ENCODE results near the gene STARD5. TPM values are rescaled to one million over a fixed set of nuclear protein-coding genes. Genes with fewer than 3 reads are reported as not detected.

The STARD5 gene
- total and polyA plus RNA-seq, 2 experiments from 2014 or later: 3.8 to 10.1 TPM

DNA sequence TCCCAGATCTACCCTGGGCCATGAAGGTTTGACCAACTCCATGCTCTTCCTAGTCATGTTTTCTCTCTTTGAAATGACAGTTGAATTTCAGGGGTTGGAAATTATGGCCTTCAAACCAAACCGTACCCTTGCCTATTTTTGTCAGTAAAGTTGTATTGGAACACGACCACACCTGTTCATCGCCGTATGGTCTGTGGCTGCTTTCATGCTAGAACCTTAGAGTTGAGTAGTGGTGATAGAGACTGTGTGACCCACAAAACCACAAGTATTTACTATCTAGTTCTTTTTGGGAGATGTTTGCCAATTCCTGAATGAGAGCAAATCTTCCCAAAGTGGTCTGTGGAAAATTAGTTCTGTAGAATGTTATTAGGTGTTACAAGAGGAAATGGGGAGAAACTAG, 24.0 kb upstream of the STARD5 start:
- Histone ChIP-seq H3F3A (replicated peaks; ENCODE audit: low read depth) (no peaks in the 10 kb centered on the region), H3K4me2 (no peak overlapping the region), H3K27ac (ENCODE audit: low read depth) (no peak overlapping the region), H3K4me1 (ENCODE audit: insufficient read depth) (no peaks in the 10 kb centered on the region), H3K79me2 (replicated peaks; ENCODE audit: insufficient read depth) (no peaks in the 10 kb centered on the region), H3K9me2 (ENCODE audit: insufficient read depth) (peaks cover 5% of the 10 kb centered on the region; the same call in 1 of the 2 replicates), H3K36me3 (ENCODE audit: insufficient read depth) (no peaks in the 10 kb centered on the region), H2AFZ (no peak overlapping the region), H3K27me3 (ENCODE audit: insufficient read depth) (no peaks in the 10 kb centered on the region), H3K4me3 (no peak overlapping the region), H4K20me1 (replicated peaks; ENCODE audit: insufficient read depth) (no peaks in the 10 kb centered on the region)
- no peaks in the 10 kb centered on the region for H3K36me3 Mint-ChIP-seq (ENCODE audit: low read depth)
- ATAC-seq (no peak), DNase-seq (ENCODE audit: low spot score) (no peak)
- peaks cover 2% of the 10 kb centered on the region; the same call in 2 of the 3 replicates for H3K4me1 Mint-ChIP-seq
- H3K27me3 Mint-ChIP-seq (ENCODE audit: insufficient read depth, low read depth, poor library complexity): no peaks in the 10 kb centered on the region
- no peak overlapping the region for H3K27ac Mint-ChIP-seq
- H3K4me3 Mint-ChIP-seq: no peak overlapping the region
- TF ChIP-seq POLR2AphosphoS5 (IDR thresholded peaks at IDR 0.05; ENCODE audit: low read depth) (no peak), STAT1 (IDR thresholded peaks at IDR 0.05; ENCODE audit: unreplicated experiment) (no peak)
- TF ChIP-seq, protein P1, sequence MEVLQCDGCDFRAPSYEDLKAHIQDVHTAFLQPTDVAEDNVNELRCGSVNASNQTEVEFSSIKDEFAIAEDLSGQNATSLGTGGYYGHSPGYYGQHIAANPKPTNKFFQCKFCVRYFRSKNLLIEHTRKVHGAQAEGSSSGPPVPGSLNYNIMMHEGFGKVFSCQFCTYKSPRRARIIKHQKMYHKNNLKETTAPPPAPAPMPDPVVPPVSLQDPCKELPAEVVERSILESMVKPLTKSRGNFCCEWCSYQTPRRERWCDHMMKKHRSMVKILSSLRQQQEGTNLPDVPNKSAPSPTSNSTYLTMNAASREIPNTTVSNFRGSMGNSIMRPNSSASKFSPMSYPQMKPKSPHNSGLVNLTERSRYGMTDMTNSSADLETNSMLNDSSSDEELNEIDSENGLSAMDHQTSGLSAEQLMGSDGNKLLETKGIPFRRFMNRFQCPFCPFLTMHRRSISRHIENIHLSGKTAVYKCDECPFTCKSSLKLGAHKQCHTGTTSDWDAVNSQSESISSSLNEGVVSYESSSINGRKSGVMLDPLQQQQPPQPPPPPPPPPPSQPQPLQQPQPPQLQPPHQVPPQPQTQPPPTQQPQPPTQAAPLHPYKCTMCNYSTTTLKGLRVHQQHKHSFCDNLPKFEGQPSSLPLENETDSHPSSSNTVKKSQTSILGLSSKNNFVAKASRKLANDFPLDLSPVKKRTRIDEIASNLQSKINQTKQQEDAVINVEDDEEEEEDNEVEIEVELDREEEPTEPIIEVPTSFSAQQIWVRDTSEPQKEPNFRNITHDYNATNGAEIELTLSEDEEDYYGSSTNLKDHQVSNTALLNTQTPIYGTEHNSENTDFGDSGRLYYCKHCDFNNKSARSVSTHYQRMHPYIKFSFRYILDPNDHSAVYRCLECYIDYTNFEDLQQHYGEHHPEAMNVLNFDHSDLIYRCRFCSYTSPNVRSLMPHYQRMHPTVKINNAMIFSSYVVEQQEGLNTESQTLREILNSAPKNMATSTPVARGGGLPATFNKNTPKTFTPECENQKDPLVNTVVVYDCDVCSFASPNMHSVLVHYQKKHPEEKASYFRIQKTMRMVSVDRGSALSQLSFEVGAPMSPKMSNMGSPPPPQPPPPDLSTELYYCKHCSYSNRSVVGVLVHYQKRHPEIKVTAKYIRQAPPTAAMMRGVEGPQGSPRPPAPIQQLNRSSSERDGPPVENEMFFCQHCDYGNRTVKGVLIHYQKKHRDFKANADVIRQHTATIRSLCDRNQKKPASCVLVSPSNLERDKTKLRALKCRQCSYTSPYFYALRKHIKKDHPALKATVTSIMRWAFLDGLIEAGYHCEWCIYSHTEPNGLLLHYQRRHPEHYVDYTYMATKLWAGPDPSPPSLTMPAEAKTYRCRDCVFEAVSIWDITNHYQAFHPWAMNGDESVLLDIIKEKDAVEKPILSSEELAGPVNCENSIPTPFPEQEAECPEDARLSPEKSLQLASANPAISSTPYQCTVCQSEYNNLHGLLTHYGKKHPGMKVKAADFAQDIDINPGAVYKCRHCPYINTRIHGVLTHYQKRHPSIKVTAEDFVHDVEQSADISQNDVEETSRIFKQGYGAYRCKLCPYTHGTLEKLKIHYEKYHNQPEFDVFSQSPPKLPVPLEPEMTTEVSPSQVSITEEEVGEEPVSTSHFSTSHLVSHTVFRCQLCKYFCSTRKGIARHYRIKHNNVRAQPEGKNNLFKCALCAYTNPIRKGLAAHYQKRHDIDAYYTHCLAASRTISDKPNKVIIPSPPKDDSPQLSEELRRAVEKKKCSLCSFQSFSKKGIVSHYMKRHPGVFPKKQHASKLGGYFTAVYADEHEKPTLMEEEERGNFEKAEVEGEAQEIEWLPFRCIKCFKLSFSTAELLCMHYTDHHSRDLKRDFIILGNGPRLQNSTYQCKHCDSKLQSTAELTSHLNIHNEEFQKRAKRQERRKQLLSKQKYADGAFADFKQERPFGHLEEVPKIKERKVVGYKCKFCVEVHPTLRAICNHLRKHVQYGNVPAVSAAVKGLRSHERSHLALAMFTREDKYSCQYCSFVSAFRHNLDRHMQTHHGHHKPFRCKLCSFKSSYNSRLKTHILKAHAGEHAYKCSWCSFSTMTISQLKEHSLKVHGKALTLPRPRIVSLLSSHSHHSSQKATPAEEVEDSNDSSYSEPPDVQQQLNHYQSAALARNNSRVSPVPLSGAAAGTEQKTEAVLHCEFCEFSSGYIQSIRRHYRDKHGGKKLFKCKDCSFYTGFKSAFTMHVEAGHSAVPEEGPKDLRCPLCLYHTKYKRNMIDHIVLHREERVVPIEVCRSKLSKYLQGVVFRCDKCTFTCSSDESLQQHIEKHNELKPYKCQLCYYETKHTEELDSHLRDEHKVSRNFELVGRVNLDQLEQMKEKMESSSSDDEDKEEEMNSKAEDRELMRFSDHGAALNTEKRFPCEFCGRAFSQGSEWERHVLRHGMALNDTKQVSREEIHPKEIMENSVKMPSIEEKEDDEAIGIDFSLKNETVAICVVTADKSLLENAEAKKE (CRISPR knock-in tag; IDR thresholded peaks at IDR 0.05): no peak
- H3K9me3 Mint-ChIP-seq: no peaks in the 10 kb centered on the region

DNA sequence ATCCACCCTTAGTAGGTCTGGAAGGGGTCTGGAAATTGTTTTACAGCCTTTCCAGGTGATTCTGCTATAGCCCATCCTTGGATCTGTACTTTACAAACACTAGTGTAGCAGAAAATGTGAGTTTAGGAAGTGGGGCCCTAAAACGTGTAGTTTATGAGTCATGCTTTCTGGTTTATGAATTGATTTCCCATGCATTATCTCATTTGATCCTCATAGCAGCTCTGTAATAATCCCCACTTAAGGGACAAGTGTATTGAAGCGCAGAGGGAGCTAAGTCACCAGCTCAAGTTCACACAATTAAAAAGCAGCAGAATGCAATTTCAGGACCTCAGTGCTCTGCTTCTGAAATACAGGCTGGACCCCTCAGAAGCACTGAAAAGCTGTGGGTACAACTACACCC, 22.7 kb upstream of the STARD5 start:
- Histone ChIP-seq H3K27ac (ENCODE audit: low read depth) (no peak overlapping the region), H3K4me2 (no peak overlapping the region), H3K4me3 (no peak overlapping the region), H3K79me2 (replicated peaks; ENCODE audit: insufficient read depth) (no peaks in the 10 kb centered on the region), H2AFZ (no peak overlapping the region), H3K36me3 (ENCODE audit: insufficient read depth) (no peaks in the 10 kb centered on the region), H3K27me3 (ENCODE audit: insufficient read depth) (no peaks in the 10 kb centered on the region), H3K4me1 (ENCODE audit: insufficient read depth) (no peaks in the 10 kb centered on the region), H4K20me1 (replicated peaks; ENCODE audit: insufficient read depth) (no peaks in the 10 kb centered on the region; the same call in 1 of the 2 replicates), H3F3A (replicated peaks; ENCODE audit: low read depth) (no peaks in the 10 kb centered on the region), H3K9me2 (ENCODE audit: insufficient read depth) (peaks cover 5% of the 10 kb centered on the region; the same call in 1 of the 2 replicates)
- Mint-ChIP-seq H3K4me1 (peaks cover 2% of the 10 kb centered on the region; the same call in 2 of the 3 replicates), H3K27me3 (ENCODE audit: insufficient read depth, low read depth, poor library complexity) (no peaks in the 10 kb centered on the region), H3K36me3 (ENCODE audit: low read depth) (no peaks in the 10 kb centered on the region), H3K4me3 (no peak overlapping the region), H3K9me3 (no peaks in the 10 kb centered on the region), H3K27ac (no peak overlapping the region)
- no peak for DNase-seq (ENCODE audit: low spot score)
- ATAC-seq: no peak
- TF ChIP-seq, protein P2, sequence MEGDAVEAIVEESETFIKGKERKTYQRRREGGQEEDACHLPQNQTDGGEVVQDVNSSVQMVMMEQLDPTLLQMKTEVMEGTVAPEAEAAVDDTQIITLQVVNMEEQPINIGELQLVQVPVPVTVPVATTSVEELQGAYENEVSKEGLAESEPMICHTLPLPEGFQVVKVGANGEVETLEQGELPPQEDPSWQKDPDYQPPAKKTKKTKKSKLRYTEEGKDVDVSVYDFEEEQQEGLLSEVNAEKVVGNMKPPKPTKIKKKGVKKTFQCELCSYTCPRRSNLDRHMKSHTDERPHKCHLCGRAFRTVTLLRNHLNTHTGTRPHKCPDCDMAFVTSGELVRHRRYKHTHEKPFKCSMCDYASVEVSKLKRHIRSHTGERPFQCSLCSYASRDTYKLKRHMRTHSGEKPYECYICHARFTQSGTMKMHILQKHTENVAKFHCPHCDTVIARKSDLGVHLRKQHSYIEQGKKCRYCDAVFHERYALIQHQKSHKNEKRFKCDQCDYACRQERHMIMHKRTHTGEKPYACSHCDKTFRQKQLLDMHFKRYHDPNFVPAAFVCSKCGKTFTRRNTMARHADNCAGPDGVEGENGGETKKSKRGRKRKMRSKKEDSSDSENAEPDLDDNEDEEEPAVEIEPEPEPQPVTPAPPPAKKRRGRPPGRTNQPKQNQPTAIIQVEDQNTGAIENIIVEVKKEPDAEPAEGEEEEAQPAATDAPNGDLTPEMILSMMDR (conservative IDR thresholded peaks at IDR 0.05; ENCODE audit: low read depth in 2 of 2): no peak
- no peak for TF ChIP-seq EZH2phosphoT487 (IDR thresholded peaks at IDR 0.05; ENCODE audit: unreplicated experiment)
- TF ChIP-seq EZH2 (IDR thresholded peaks at IDR 0.05; ENCODE audit: low read depth, unreplicated experiment): no peak
- no peak for TF ChIP-seq POLR2AphosphoS5 (IDR thresholded peaks at IDR 0.05; ENCODE audit: low read depth)
- no peak for TF ChIP-seq ZNF331 (CRISPR knock-in tag; IDR thresholded peaks at IDR 0.05; ENCODE audit: low read depth)
- TF ChIP-seq STAT1 (IDR thresholded peaks at IDR 0.05; ENCODE audit: unreplicated experiment): no peak
- TF ChIP-seq, protein P3, sequence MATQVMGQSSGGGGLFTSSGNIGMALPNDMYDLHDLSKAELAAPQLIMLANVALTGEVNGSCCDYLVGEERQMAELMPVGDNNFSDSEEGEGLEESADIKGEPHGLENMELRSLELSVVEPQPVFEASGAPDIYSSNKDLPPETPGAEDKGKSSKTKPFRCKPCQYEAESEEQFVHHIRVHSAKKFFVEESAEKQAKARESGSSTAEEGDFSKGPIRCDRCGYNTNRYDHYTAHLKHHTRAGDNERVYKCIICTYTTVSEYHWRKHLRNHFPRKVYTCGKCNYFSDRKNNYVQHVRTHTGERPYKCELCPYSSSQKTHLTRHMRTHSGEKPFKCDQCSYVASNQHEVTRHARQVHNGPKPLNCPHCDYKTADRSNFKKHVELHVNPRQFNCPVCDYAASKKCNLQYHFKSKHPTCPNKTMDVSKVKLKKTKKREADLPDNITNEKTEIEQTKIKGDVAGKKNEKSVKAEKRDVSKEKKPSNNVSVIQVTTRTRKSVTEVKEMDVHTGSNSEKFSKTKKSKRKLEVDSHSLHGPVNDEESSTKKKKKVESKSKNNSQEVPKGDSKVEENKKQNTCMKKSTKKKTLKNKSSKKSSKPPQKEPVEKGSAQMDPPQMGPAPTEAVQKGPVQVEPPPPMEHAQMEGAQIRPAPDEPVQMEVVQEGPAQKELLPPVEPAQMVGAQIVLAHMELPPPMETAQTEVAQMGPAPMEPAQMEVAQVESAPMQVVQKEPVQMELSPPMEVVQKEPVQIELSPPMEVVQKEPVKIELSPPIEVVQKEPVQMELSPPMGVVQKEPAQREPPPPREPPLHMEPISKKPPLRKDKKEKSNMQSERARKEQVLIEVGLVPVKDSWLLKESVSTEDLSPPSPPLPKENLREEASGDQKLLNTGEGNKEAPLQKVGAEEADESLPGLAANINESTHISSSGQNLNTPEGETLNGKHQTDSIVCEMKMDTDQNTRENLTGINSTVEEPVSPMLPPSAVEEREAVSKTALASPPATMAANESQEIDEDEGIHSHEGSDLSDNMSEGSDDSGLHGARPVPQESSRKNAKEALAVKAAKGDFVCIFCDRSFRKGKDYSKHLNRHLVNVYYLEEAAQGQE (IDR thresholded peaks at IDR 0.05; ENCODE audit: unreplicated experiment): no peak
- no peak for TF ChIP-seq ETS1 (IDR thresholded peaks at IDR 0.05)

Measured in GM23338 (cell line).